Activated CD8-positive, alpha-beta T cell treated with anti-CD3 and anti-CD28 coated beads for 36 hours (primary cell): ENCODE measurements around the gene UBL4A. TPM values are rescaled to one million over a fixed set of nuclear protein-coding genes. Genes with fewer than 3 reads are reported as not detected.

Experiments used
- ATAC-seq: fragments of 200-7000 bp; cut with Tn5 transposase; one replicate; pipeline ENCODE4 v1.10.0; 2021; ENCODE audit warnings: mild to moderate bottlenecking, moderate library complexity
- CTCF ChIA-PET: fragments of 350-600 bp; sonication (Branson Sonifier 250); formaldehyde crosslinking; loops from one replicate; lab custom pipeline; 2021; ENCODE audit warnings: antibody characterized with exemption; lab: Charles Lee
- POLR2A ChIA-PET: fragments of 350-600 bp; sonication (Branson Sonifier 250); formaldehyde crosslinking; loops from one replicate; lab custom pipeline; 2021; ENCODE audit warnings: antibody characterized with exemption; lab: Charles Lee
- DNase-seq: peaks from one replicate; pipeline ENCODE4 v3.0.0-alpha.2; 2020
- H3K27ac Mint-ChIP-seq: one replicate; pipeline ENCODE4 v1.8.0; 2021; ENCODE audit warnings: mild to moderate bottlenecking, mixed read lengths
- H3K27me3 Mint-ChIP-seq: one replicate; pipeline ENCODE4 v1.8.0; 2021; ENCODE audit warnings: mixed read lengths
- H3K36me3 Mint-ChIP-seq: one replicate; pipeline ENCODE4 v1.8.0; 2021; ENCODE audit warnings: low read depth, mixed read lengths
- H3K4me1 Mint-ChIP-seq: one replicate; pipeline ENCODE4 v1.8.0; 2021; ENCODE audit warnings: low read depth, mixed read lengths
- H3K4me3 Mint-ChIP-seq: one replicate; pipeline ENCODE4 v1.8.0; 2021; ENCODE audit warnings: mild to moderate bottlenecking, moderate library complexity, mixed read lengths
- H3K9me3 Mint-ChIP-seq: one replicate; pipeline ENCODE4 v1.8.0; 2021; ENCODE audit warnings: mixed read lengths
- intact Hi-C: fragments of 100-400 bp; cut with micrococcal nuclease; formaldehyde crosslinking; loops from one replicate; pipeline ENCODE4 v1.10.0; 2022
- total RNA-seq, 2 experiments: library from RNA; stranded (reverse); gene quantifications; one replicate each; pipeline ENCODE4 v1.2.3, GENCODE V29; 2021
- TF ChIP-seq, protein P1 (sequence below): fragments of 200-600 bp; IDR thresholded peaks from one replicate; pipeline ENCODE4 v1.8.0; 2022; ENCODE audit warnings: antibody characterized with exemption, mild to moderate bottlenecking

UBL4A gene
- total RNA-seq, 2 experiments from 2014 or later = 46.5 to 47.6 TPM

DNA sequence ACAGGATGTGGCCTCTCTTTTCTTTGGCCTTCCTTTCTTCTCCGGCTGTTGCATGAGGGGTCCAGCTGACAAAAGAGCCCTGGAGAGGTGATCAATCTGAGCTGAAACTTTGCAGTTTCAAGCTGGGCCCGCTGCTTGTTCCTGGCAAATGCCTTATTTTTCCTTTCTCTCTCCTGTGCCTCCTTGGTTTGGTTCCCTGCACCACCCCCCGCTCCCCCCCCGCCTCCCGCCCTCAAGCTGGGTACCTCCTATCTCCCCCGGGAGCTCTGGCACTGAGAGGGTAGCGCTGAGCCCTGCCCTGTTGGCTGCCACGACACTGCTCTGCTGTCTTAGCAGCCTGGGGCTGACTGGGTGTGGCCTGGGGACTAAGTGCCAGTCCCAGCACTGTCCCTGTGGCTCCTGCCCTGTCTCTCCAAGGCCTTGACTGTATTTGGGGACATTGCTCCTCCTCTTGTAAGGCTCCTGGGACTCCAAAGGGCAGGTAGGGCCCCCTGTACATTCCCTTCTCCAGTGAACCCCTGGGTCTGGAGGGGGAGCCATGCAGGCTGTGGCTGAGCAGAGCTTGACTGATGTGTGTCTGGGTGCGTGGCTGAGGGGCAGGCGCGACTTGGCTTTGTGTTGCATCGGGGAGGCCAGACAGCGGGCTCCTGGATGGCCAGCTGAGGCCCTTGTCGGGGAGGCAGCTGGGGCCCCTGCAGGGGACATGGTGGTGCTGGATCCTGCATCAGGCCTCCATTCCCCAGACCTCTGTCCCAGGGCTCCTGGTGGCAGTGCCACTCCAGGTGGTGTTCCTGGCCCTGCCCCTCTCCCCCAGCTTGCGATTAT lies 27.2 kb downstream of the UBL4A start:
- peak overlapping the region; percentile 49 for H3K27ac Mint-ChIP-seq
- no peaks in the 10 kb centered on the region for H3K9me3 Mint-ChIP-seq
- no peaks in the 10 kb centered on the region for H3K27me3 Mint-ChIP-seq
- H3K4me1 Mint-ChIP-seq = peaks cover 6% of the 10 kb centered on the region
- DNase-seq (peak; percentile 22), ATAC-seq (peak; percentile 29)
- H3K36me3 Mint-ChIP-seq = peaks cover 4% of the 10 kb centered on the region
- ChIA-PET CTCF (no interaction called here), POLR2A (interaction anchor here (1.1 to 2.6 kb wide), 2 partner anchors 47 to 60 kb away, joined by 3 to 8 read pairs; partner anchors contain the start of gene RPL10)
- intact Hi-C loops = no loop called here
- TF ChIP-seq, protein P1, sequence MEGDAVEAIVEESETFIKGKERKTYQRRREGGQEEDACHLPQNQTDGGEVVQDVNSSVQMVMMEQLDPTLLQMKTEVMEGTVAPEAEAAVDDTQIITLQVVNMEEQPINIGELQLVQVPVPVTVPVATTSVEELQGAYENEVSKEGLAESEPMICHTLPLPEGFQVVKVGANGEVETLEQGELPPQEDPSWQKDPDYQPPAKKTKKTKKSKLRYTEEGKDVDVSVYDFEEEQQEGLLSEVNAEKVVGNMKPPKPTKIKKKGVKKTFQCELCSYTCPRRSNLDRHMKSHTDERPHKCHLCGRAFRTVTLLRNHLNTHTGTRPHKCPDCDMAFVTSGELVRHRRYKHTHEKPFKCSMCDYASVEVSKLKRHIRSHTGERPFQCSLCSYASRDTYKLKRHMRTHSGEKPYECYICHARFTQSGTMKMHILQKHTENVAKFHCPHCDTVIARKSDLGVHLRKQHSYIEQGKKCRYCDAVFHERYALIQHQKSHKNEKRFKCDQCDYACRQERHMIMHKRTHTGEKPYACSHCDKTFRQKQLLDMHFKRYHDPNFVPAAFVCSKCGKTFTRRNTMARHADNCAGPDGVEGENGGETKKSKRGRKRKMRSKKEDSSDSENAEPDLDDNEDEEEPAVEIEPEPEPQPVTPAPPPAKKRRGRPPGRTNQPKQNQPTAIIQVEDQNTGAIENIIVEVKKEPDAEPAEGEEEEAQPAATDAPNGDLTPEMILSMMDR = no peak
- peak overlapping the region; percentile 79 for H3K4me3 Mint-ChIP-seq

DNA sequence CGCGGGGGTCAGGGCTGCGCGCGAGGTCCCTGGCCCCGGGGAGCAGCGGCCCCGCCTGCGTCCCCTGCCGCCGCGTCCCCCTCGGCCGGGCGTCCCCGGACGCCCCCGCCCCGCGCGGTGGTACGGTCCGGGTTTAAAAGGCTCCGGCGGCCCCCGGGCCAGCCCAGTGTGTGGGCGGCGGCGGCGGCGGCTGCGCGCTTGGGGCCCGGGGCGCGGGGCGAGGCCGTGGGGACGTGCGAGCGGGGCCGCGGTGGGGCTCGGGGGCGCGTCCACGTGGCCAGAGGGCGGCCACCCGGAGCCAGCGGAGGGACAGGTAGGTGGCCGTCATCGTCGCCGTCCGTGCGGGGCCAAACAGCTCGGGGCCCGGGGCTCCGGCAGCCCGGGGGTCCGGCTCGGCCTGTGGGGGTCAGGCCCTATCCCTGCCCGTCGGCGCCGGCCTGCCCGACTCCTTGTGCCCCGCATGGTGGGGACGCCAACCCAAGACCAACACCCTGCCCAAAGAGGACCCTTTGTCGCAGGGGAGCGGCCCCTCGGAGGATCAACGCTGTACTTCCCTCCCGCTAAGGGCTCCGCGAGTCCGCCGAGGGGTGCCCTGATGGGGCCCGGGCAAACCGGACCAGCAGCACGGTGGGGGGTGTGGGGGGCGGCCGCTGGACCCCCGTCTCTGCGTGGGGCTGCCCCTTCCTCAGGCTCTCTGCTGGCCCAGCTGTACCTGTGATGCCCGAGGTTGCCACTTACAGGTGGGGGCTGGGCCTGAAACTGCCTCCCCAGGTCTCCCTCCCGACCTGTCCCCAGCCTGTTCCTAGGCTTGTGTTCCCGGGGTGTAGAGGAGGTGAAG lies 28.1 kb downstream of the UBL4A start, which contains the start of gene PLXNA3:
Gene PLXNA3, plus strand, starts transcription at position 166 of the 838 bp plus-strand sequence. CDS start 1,903 bp downstream, outside the sequence.
- DNase-seq (peak; percentile 59), ATAC-seq (peak; percentile 79)
- TF ChIP-seq, protein P1 = no peak
- H3K27ac Mint-ChIP-seq = peak within 1 kb of the TSS; percentile 86
- no peaks in the 10 kb centered on the region for H3K9me3 Mint-ChIP-seq
- peaks cover 4% of the 10 kb centered on the region for H3K36me3 Mint-ChIP-seq
- no peaks in the 10 kb centered on the region for H3K27me3 Mint-ChIP-seq
- peaks cover 6% of the 10 kb centered on the region for H3K4me1 Mint-ChIP-seq
- H3K4me3 Mint-ChIP-seq = peak within 1 kb of the TSS; percentile 87
- intact Hi-C loops = no loop called here
- ChIA-PET POLR2A (interaction anchor here (0.8 to 2.6 kb wide), 4 partner anchors 46 to 488 kb away, joined by 3 to 8 read pairs (median 3); partner anchors contain the start of gene RPL10), CTCF (no interaction called here)

GRCh38 chrX:154457491-154458115 lies 28.8 kb downstream of the UBL4A start:
- peaks cover 6% of the 10 kb centered on the region for H3K4me1 Mint-ChIP-seq
- TF ChIP-seq, protein P1 = no peak
- no peaks in the 10 kb centered on the region for H3K27me3 Mint-ChIP-seq
- POLR2A ChIA-PET = interaction anchor here (0.8 to 2.6 kb wide), 3 partner anchors 58 to 488 kb away, joined by 3 to 8 read pairs (median 3); partner anchors contain the start of gene RPL10
- CTCF ChIA-PET = no interaction called here
- peak overlapping the region; percentile 87 for H3K4me3 Mint-ChIP-seq
- ATAC-seq = peak; percentile 74
- H3K36me3 Mint-ChIP-seq = peaks cover 7% of the 10 kb centered on the region
- peak; percentile 57 for DNase-seq
- peak overlapping the region; percentile 86 for H3K27ac Mint-ChIP-seq
- no peaks in the 10 kb centered on the region for H3K9me3 Mint-ChIP-seq
- intact Hi-C loops = no loop called here

DNA sequence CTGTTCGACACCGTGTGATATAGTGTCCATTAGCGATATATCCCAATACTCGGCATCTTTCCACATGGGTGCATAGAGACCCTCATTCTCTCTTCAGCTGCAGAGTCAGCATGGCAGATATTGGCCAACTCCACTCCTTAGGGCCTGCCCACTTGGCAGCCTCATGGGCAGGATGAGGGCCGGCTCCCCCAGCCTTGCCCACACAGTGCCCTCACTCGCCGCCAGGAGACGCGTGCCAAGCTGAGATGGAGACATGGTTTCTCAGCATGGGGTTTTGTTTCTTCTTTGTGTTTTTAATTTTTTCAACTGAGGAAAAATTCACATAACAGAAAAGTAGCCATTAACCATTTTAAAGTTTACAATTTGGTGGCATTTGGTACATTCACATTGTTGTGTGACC lies 33.6 kb downstream of the UBL4A start:
- POLR2A ChIA-PET = interaction anchor here (1.2 kb wide), 1 partner anchor 36 kb away, joined by 3 read pairs; no protein-coding TSS in a partner anchor
- CTCF ChIA-PET = no interaction called here
- Mint-ChIP-seq H3K4me3 (no peak overlapping the region), H3K4me1 (peaks cover 3% of the 10 kb centered on the region), H3K27ac (no peak overlapping the region), H3K9me3 (no peaks in the 10 kb centered on the region), H3K36me3 (peaks cover 6% of the 10 kb centered on the region), H3K27me3 (no peaks in the 10 kb centered on the region)
- ATAC-seq (no peak), DNase-seq (no peak)
- TF ChIP-seq, protein P1 = no peak
- intact Hi-C loops = no loop called here
